ENCODE data around the gene ADA. TPM values are rescaled to one million over a fixed set of nuclear protein-coding genes. Genes with fewer than 3 reads are reported as not detected.
"Not testable (repeated sequence)": the region's sequence is repeated elsewhere in the genome, so short reads cannot be mapped to it uniquely, and the experiment has no call there.

ADA gene
- total RNA-seq = 10.6 to 12.1 TPM (median 11.4 TPM) in 3 replicates
- long read RNA-seq, transcript ADA-201 (12 exons, 1,539 nt) = major isoform, 25 of 38 reads
- long read RNA-seq, partial matches to known transcripts = 6 of 38 reads
- long read RNA-seq, other reads (novel, unspliced or antisense) = 3 of 38 reads

GRCh38 chr20:44651684-44652423 is at the start of gene ADA:
TSS of gene ADA (minus strand) at chr20:44651699. CDS start at chr20:44651607, 92 bp downstream.
- Mint-ChIP-seq H3K27me3 (ENCODE audit: low read depth) (peaks cover 2% of the 10 kb centered on the region), H3K4me3 (ENCODE audit: unreplicated experiment) (peak within 1 kb of the TSS; percentile 75), H3K36me3 (ENCODE audit: low read depth) (no peaks in the 10 kb centered on the region), H3K9me3 (ENCODE audit: low read depth) (no peaks in the 10 kb centered on the region), H3K4me1 (ENCODE audit: low read depth) (peaks cover 25% of the 10 kb centered on the region), H3K27ac (ENCODE audit: unreplicated experiment) (peak within 1 kb of the TSS; percentile 68)
- TF ChIP-seq CTCF (IDR thresholded peaks at IDR 0.05) = peak; percentile 38
- DNase-seq (ENCODE audit: low spot score) = no peak

DNA sequence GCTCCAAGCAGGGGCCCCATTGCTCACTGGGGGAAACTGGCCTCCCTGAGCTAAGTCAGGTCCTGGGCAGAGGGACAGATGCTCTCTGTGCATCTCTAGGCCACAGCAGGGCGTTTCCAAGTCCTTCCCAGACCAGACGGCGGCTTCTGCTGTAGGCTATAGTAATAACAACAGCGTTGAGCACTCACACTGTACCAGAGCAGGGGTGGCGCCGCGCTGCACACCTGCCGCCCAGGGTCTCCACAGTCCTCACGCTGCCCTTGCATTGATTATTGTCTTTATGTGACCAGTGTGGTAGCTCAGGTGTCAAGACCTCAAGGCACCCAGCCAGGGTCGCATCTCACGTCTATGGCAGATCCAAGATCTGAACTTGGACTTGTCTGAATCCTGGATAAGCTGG is 48.8 kb upstream of the ADA start:
- no peak for DNase-seq (ENCODE audit: low spot score)
- no peak for TF ChIP-seq CTCF (IDR thresholded peaks at IDR 0.05)
- H3K27me3 Mint-ChIP-seq (ENCODE audit: low read depth) = no peaks in the 10 kb centered on the region
- no peaks in the 10 kb centered on the region for H3K36me3 Mint-ChIP-seq (ENCODE audit: low read depth)
- no peak overlapping the region for H3K27ac Mint-ChIP-seq (ENCODE audit: unreplicated experiment)
- no peaks in the 10 kb centered on the region for H3K9me3 Mint-ChIP-seq (ENCODE audit: low read depth)
- H3K4me3 Mint-ChIP-seq (ENCODE audit: unreplicated experiment) = no peak overlapping the region
- peaks cover 84% of the 10 kb centered on the region for H3K4me1 Mint-ChIP-seq (ENCODE audit: low read depth)

GRCh38 chr20:44698351-44698750 is 46.9 kb upstream of the ADA start:
- no peak overlapping the region for H3K4me3 Mint-ChIP-seq (ENCODE audit: unreplicated experiment)
- no peak for DNase-seq (ENCODE audit: low spot score)
- H3K27me3 Mint-ChIP-seq (ENCODE audit: low read depth) = no peaks in the 10 kb centered on the region
- H3K36me3 Mint-ChIP-seq (ENCODE audit: low read depth) = no peaks in the 10 kb centered on the region
- H3K27ac Mint-ChIP-seq (ENCODE audit: unreplicated experiment) = peak overlapping the region; percentile 45
- TF ChIP-seq CTCF (IDR thresholded peaks at IDR 0.05) = no peak
- no peaks in the 10 kb centered on the region for H3K9me3 Mint-ChIP-seq (ENCODE audit: low read depth)
- peaks cover 80% of the 10 kb centered on the region for H3K4me1 Mint-ChIP-seq (ENCODE audit: low read depth)

DNA sequence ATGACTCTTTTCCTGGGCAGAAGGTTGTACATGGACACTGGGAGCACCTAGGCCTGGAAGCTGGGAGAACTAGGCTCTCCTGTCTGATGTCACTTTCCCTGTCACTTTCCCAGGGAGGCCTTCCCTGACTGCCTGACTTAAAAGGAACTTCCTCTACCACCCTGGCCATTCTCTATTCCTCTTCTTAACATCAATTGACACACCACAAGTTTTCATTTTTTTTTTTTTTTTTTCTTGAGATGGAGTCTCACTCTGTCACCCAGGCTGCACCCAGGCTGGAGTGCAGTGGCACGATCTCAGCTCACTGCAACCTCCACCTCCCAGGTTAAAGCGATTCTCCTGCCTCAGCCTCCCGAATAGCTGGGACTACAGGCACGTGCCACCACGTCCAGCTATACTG is 45.5 kb upstream of the ADA start:
- H3K4me3 Mint-ChIP-seq (ENCODE audit: unreplicated experiment); H3K9me3 Mint-ChIP-seq (ENCODE audit: low read depth); H3K27me3 Mint-ChIP-seq (ENCODE audit: low read depth); DNase-seq (ENCODE audit: low spot score); H3K36me3 Mint-ChIP-seq (ENCODE audit: low read depth): not testable (repeated sequence)
- peak overlapping the region; percentile 59 for H3K27ac Mint-ChIP-seq (ENCODE audit: unreplicated experiment)
- H3K4me1 Mint-ChIP-seq (ENCODE audit: low read depth) = peaks cover 80% of the 10 kb centered on the region

DNA sequence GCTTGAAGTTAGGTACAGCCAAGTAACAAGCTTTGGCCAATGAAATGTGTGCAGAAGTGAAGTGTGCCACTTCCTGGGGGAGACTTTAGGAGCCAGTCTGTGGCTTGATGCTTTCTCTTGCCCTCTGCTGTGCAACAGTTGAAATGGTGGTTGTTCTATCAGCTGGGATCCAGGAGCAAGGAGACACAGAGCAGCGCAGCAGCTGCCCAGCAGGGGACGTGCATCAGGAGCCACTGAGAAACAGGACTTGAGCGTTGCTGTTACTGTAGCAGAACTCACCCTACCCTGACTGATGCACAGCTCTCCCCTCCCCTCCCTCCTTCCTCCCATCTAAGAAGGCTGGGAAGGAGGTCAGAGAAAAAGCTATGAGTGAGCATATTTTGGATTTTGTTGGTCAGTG is 44.8 kb upstream of the ADA start:
- peak overlapping the region; percentile 87 for H3K27ac Mint-ChIP-seq (ENCODE audit: unreplicated experiment)
- no peak overlapping the region for H3K4me3 Mint-ChIP-seq (ENCODE audit: unreplicated experiment)
- H3K27me3 Mint-ChIP-seq (ENCODE audit: low read depth) = no peaks in the 10 kb centered on the region
- no peak for DNase-seq (ENCODE audit: low spot score)
- H3K36me3 Mint-ChIP-seq (ENCODE audit: low read depth) = no peaks in the 10 kb centered on the region
- no peak for TF ChIP-seq CTCF (IDR thresholded peaks at IDR 0.05)
- peaks cover 4% of the 10 kb centered on the region for H3K9me3 Mint-ChIP-seq (ENCODE audit: low read depth)
- H3K4me1 Mint-ChIP-seq (ENCODE audit: low read depth) = peaks cover 82% of the 10 kb centered on the region

Data from chondrocyte (in vitro differentiated cells).